Mesendoderm (in vitro differentiated cells): ENCODE data around the gene MACROH2A2.

ENCODE experiments used
- DNase-seq: peaks from one replicate; pipeline ENCODE4 v3.0.0; 2013
- H2AK5ac ChIP-seq: 2 replicates; pipeline ENCODE4 v1.6.1; 2013; ENCODE audit warnings: low read length, inconsistent platforms
- H2BK120ac ChIP-seq: 2 replicates; pipeline ENCODE4 v1.6.1; 2013; ENCODE audit warnings: low read depth, mild to moderate bottlenecking, low read length, moderate library complexity, mixed read lengths
- H2BK15ac ChIP-seq: replicated peaks from 2 replicates; pipeline ENCODE4 v1.6.1; 2013; ENCODE audit warnings: low read depth, mild to moderate bottlenecking, moderate library complexity
- H2BK5ac ChIP-seq: 2 replicates; pipeline ENCODE4 v1.6.1; 2013; ENCODE audit warnings: low read length, inconsistent platforms
- H3K18ac ChIP-seq: 2 replicates; pipeline ENCODE4 v1.6.1; 2013; ENCODE audit warnings: mild to moderate bottlenecking, low read length, mixed read lengths
- H3K23ac ChIP-seq: one replicate; pipeline ENCODE4 v1.6.1; 2013; ENCODE audit warnings: low read length
- H3K27ac ChIP-seq: 2 replicates; pipeline ENCODE4 v1.5.1; 2013; ENCODE audit warnings: low read depth, mild to moderate bottlenecking, inconsistent platforms, low read length, moderate library complexity
- H3K27me3 ChIP-seq: 2 replicates; pipeline ENCODE4 v1.6.1; 2013; ENCODE audit warnings: low read length, control low read depth, mild to moderate bottlenecking, inconsistent platforms; ENCODE audit not compliant: insufficient read depth, poor library complexity
- H3K36me3 ChIP-seq: 2 replicates; pipeline ENCODE4 v1.6.1; 2013; ENCODE audit warnings: low read length, inconsistent platforms; ENCODE audit not compliant: control insufficient read depth, insufficient read depth
- H3K4ac ChIP-seq: one replicate; pipeline ENCODE4 v1.6.1; 2013; ENCODE audit warnings: low read depth, mild to moderate bottlenecking, low read length, moderate library complexity
- H3K4me1 ChIP-seq: 2 replicates; pipeline ENCODE4 v1.6.1; 2013; ENCODE audit warnings: low read depth, low read length, inconsistent platforms; ENCODE audit not compliant: control insufficient read depth
- H3K4me2 ChIP-seq: 2 replicates; pipeline ENCODE4 v1.6.1; 2013; ENCODE audit warnings: low read length
- H3K4me3 ChIP-seq: 2 replicates; pipeline ENCODE4 v1.5.1; 2013; ENCODE audit warnings: mild to moderate bottlenecking, low read length
- H3K56ac ChIP-seq: one replicate; pipeline ENCODE4 v1.6.1; 2013; ENCODE audit warnings: low read length
- H3K79me1 ChIP-seq: 2 replicates; pipeline ENCODE4 v1.6.1; 2013; ENCODE audit warnings: low read length, inconsistent platforms
- H3K79me2 ChIP-seq: 2 replicates; pipeline ENCODE4 v1.6.1; 2013; ENCODE audit warnings: mild to moderate bottlenecking, low read length; ENCODE audit not compliant: control insufficient read depth, insufficient read depth
- H3K9ac ChIP-seq: 2 replicates; pipeline ENCODE4 v1.6.1; 2013; ENCODE audit warnings: low read length, inconsistent platforms
- H4K5ac ChIP-seq: one replicate; pipeline ENCODE4 v1.6.1; 2013; ENCODE audit warnings: low read length
- H4K8ac ChIP-seq: one replicate; pipeline ENCODE4 v1.6.1; 2013; ENCODE audit warnings: low read depth, mild to moderate bottlenecking, control low read depth, low read length, moderate library complexity
- WGBS: extraction: QIAGEN DNeasy Blood & Tissue Kit; methylation state at CpG from one replicate; pipeline ENCODE4 v1.1.7; 2013; ENCODE audit warnings: low lambda C conversion rate, missing lambda C conversion rate; ENCODE audit not compliant: insufficient coverage; ENCODE audit errors: extremely low coverage; 5-methylcytosine and 5-hydroxymethylcytosine counted together

Gene MACROH2A2

DNA sequence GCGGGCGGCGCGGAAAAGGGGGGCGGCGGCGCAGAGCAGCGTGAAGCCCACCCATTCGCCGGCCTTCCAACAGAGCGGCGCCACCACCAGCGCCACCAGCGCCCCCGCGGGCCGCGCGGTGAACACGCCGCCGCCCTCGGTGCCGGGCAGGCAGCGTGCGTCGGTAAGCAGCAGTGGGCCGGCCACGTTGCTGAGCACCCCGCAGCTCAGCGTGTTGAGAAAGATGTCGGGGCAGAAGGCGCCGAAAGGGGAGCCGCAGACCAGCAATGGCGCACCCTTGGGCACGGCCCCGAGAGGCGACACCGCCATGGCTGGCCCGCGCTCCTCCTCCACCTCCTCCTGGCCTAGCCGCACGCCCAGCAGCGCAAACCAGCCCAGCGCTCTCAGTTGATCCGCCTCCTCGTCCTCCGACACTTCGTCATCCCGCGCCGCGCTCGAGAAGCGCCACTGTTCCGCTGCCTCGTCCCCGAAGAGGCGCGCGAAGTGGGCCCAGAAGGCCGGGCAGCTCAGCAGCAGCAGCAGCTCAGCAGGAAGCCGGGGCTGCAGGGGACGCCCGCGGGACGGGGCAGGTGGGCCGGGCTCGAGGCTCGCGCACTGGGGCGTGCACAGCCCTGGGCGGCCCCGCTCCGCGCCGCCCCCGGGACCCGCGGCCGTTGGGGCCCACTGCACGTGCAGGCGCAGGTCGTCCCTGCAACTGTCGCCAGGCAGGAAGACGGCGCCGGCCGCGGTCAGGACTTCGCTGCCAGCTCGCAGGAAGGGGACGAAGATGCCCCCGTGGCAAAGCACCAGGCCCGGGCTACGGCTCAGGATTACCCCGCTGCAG is 93.2 kb downstream of the MACROH2A2 start:
- Histone ChIP-seq H3K18ac (peak overlapping the region; percentile 35), H3K23ac (no peak overlapping the region), H3K36me3 (peaks cover 2% of the 10 kb centered on the region), H3K4me1 (peaks cover 3% of the 10 kb centered on the region), H2BK120ac (no peak overlapping the region), H3K79me1 (peaks cover 6% of the 10 kb centered on the region), H2AK5ac (no peak overlapping the region), H3K56ac (peak overlapping the region; percentile 94), H3K4me2 (peak overlapping the region; percentile 86), H3K27me3 (no peaks in the 10 kb centered on the region), H3K79me2 (no peaks in the 10 kb centered on the region), H2BK15ac (no peak overlapping the region), H3K4ac (no peak overlapping the region), H3K4me3 (peak overlapping the region; percentile 40), H3K9ac (peak overlapping the region; percentile 89), H2BK5ac (peak overlapping the region; percentile 23), H4K8ac (no peak overlapping the region), H3K27ac (peak overlapping the region; percentile 66), H4K5ac (no peak overlapping the region)
- no CpG with 5 or more reads among the region's 98 CpGs for WGBS
- DNase-seq: peak; percentile 84

DNA sequence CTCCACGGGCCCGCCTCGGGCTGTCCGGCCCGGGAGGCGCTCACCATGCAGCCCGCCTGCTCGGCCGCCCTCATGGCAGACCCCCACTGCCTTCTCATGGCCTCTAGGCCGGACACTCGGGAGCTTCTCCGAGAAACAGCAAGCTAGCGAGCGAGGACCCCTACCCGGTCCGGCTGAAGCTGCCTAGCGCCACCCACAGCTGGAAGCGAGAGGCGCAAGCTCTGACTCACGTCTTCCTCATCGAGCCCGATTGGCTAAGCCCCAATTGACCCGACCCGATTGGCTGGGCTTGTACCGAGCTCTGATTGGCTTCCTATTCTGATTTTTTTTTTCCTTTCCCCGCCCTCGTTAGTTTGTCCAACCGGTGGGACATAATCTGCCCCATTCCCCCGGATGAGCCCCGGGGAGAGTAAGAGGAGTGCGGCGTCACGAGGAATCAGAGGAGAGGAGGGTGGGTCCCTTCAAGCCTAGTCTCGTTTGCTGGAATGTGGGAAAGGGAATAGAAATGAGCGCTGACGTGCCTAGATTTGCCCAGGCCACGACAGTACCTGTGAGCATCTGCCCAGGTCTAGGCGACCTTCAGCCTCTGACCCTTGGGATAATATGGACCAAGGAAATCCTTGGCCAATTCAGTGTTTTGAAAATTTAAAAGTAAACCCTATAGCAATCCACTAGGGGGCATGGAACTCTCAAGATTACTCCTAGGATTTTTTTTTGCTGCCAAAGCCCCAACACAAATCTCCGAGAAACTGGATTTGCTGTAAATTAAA is 94.0 kb downstream of the MACROH2A2 start, which contains the start of gene TYSND1:
TYSND1 (minus strand) TSS at position 212 of the 770 bp plus-strand sequence; CDS start at position 98, 114 bp downstream.
- H4K8ac ChIP-seq: no peak within 1 kb of the TSS
- H3K56ac ChIP-seq: peak within 1 kb of the TSS; percentile 94
- H3K4me3 ChIP-seq: peak within 1 kb of the TSS; percentile 40
- no peak within 1 kb of the TSS for H3K4ac ChIP-seq
- H3K4me1 ChIP-seq: peaks cover 3% of the 10 kb centered on the region
- whole genome bisulfite sequencing: no CpG with 5 or more reads among the region's 39 CpGs
- H2AK5ac ChIP-seq: no peak within 1 kb of the TSS
- peak; percentile 100 for DNase-seq
- no peaks in the 10 kb centered on the region for H3K79me2 ChIP-seq
- H3K27ac ChIP-seq: peak within 1 kb of the TSS; percentile 66
- H3K36me3 ChIP-seq: peaks cover 3% of the 10 kb centered on the region
- no peak within 1 kb of the TSS for H2BK120ac ChIP-seq
- H3K23ac ChIP-seq: no peak within 1 kb of the TSS
- H3K4me2 ChIP-seq: peak within 1 kb of the TSS; percentile 86
- H2BK15ac ChIP-seq: no peak within 1 kb of the TSS
- H3K27me3 ChIP-seq: no peaks in the 10 kb centered on the region
- peaks cover 6% of the 10 kb centered on the region for H3K79me1 ChIP-seq
- peak within 1 kb of the TSS; percentile 89 for H3K9ac ChIP-seq
- H4K5ac ChIP-seq: no peak within 1 kb of the TSS
- H3K18ac ChIP-seq: peak within 1 kb of the TSS; percentile 35
- H2BK5ac ChIP-seq: peak within 1 kb of the TSS; percentile 23

DNA sequence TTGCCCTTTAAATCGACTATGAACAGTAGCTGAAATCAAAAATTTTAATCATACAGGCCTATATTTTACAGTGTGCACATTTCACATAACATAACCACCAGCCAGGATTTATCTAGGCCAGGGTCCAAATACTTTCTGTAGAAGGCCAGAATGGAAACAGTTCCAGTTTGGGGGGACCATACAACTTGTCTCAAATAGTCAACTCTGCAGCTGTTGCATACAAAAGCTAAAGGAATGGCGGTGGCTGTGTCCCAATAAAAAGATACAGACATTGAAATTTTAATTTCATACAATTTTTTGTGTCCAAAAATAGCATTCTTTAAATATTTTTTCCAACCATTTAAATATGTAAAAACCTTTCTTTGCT is 94.6 kb downstream of the MACROH2A2 start:
- H3K27me3 ChIP-seq: no peaks in the 10 kb centered on the region
- H2BK120ac ChIP-seq: no peak overlapping the region
- peaks cover 6% of the 10 kb centered on the region for H3K79me1 ChIP-seq
- H3K23ac ChIP-seq: no peak overlapping the region
- H2BK15ac ChIP-seq: no peak overlapping the region
- H3K18ac ChIP-seq: no peak overlapping the region
- H4K5ac ChIP-seq: no peak overlapping the region
- no CpG with 5 or more reads among the region's 2 CpGs for WGBS
- no peak overlapping the region for H4K8ac ChIP-seq
- H3K27ac ChIP-seq: no peak overlapping the region
- H2AK5ac ChIP-seq: no peak overlapping the region
- no peak overlapping the region for H2BK5ac ChIP-seq
- no peak overlapping the region for H3K56ac ChIP-seq
- no peak overlapping the region for H3K4me2 ChIP-seq
- H3K36me3 ChIP-seq: peaks cover 6% of the 10 kb centered on the region
- no peak overlapping the region for H3K4me3 ChIP-seq
- DNase-seq: no peak
- no peaks in the 10 kb centered on the region for H3K79me2 ChIP-seq
- H3K9ac ChIP-seq: peak overlapping the region; percentile 31
- peaks cover 3% of the 10 kb centered on the region for H3K4me1 ChIP-seq
- H3K4ac ChIP-seq: no peak overlapping the region

DNA sequence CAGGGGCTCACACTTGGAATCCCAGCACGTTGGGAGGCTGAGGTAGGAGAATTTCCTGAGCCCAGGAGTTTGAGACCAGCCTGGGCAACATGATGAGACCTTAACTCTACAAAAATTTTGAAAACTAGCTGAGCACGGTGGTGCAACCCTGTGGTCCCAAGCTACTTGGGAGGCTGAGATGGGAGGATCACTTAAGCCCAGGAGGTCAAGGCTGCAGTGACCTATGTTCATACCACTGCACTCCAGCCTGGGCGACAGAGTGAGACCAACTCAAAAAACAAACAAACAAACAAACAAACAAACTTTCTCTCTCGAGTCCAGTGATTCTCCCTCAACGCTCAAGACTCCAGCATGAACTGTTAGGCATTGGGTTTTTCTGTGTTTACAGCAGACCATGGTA is 95.9 kb downstream of the MACROH2A2 start:
- Histone ChIP-seq H3K18ac (no peak overlapping the region), H2BK120ac (no peak overlapping the region), H3K27me3 (no peaks in the 10 kb centered on the region), H3K9ac (no peak overlapping the region), H3K79me1 (peaks cover 6% of the 10 kb centered on the region), H2BK5ac (no peak overlapping the region), H3K4me2 (no peak overlapping the region), H3K4ac (no peak overlapping the region), H3K56ac (no peak overlapping the region), H3K79me2 (no peaks in the 10 kb centered on the region), H2AK5ac (no peak overlapping the region), H4K5ac (no peak overlapping the region), H4K8ac (no peak overlapping the region), H3K36me3 (peaks cover 6% of the 10 kb centered on the region), H2BK15ac (no peak overlapping the region), H3K27ac (no peak overlapping the region), H3K4me3 (no peak overlapping the region), H3K23ac (no peak overlapping the region), H3K4me1 (peaks cover 3% of the 10 kb centered on the region)
- WGBS: no CpG with 5 or more reads among the region's 5 CpGs
- no peak for DNase-seq

- Histone ChIP-seq H3K27ac (no peak overlapping the region), H3K79me1 (peaks cover 1% of the 10 kb centered on the region), H4K5ac (no peak overlapping the region), H3K4ac (no peak overlapping the region), H3K4me1 (no peaks in the 10 kb centered on the region), H3K27me3 (no peaks in the 10 kb centered on the region), H3K4me3 (no peak overlapping the region), H3K23ac (no peak overlapping the region), H2AK5ac (no peak overlapping the region), H3K9ac (no peak overlapping the region), H4K8ac (no peak overlapping the region), H2BK15ac (no peak overlapping the region), H3K56ac (no peak overlapping the region), H2BK5ac (no peak overlapping the region), H3K4me2 (no peak overlapping the region), H3K36me3 (peaks cover 8% of the 10 kb centered on the region), H2BK120ac (no peak overlapping the region), H3K79me2 (no peaks in the 10 kb centered on the region), H3K18ac (no peak overlapping the region)
- no peak for DNase-seq
- WGBS: no CpG with 5 or more reads among the region's 3 CpGs
Observed at GRCh38 chr10:70155255-70155838, 102.7 kb downstream of the MACROH2A2 start.
